ENCODE data around the gene ACAN. TPM values are rescaled to one million over a fixed set of nuclear protein-coding genes. Genes with fewer than 3 reads are reported as not detected.

Gene ACAN
- total RNA-seq, 2 experiments from 2014 or later = not detected

- Mint-ChIP-seq H3K4me1 (ENCODE audit: low read depth) (peaks cover 3% of the 10 kb centered on the region), H3K27ac (no peak overlapping the region), H3K4me3 (no peak overlapping the region), H3K27me3 (peaks cover 2% of the 10 kb centered on the region), H3K9me3 (no peaks in the 10 kb centered on the region), H3K36me3 (ENCODE audit: low read depth) (no peaks in the 10 kb centered on the region)
- no peak for ATAC-seq
- TF ChIP-seq CTCF (IDR thresholded peaks at IDR 0.05) = no peak
- POLR2A ChIA-PET = no interaction called here
- CTCF ChIA-PET = no interaction called here
- intact Hi-C loops (cut with micrococcal nuclease) = no loop called here
- no peak for DNase-seq
Observed at GRCh38 chr15:88838667-88839066, 35.4 kb downstream of the ACAN start.

GRCh38 chr15:88839146-88839545 lies 35.9 kb downstream of the ACAN start:
- DNase-seq (no peak), ATAC-seq (no peak)
- H3K4me1 Mint-ChIP-seq (ENCODE audit: low read depth) = peaks cover 3% of the 10 kb centered on the region
- no peak overlapping the region for H3K27ac Mint-ChIP-seq
- H3K27me3 Mint-ChIP-seq = peaks cover 2% of the 10 kb centered on the region
- intact Hi-C loops (cut with micrococcal nuclease) = no loop called here
- POLR2A ChIA-PET = no interaction called here
- no peak overlapping the region for H3K4me3 Mint-ChIP-seq
- TF ChIP-seq CTCF (IDR thresholded peaks at IDR 0.05) = no peak
- H3K36me3 Mint-ChIP-seq (ENCODE audit: low read depth) = no peaks in the 10 kb centered on the region
- CTCF ChIA-PET = no interaction called here
- no peaks in the 10 kb centered on the region for H3K9me3 Mint-ChIP-seq

- intact Hi-C loops (cut with micrococcal nuclease) = no loop called here
- Mint-ChIP-seq H3K36me3 (ENCODE audit: low read depth) (no peaks in the 10 kb centered on the region), H3K27ac (no peak overlapping the region), H3K27me3 (peaks cover 2% of the 10 kb centered on the region), H3K4me3 (no peak overlapping the region), H3K9me3 (no peaks in the 10 kb centered on the region), H3K4me1 (ENCODE audit: low read depth) (peaks cover 6% of the 10 kb centered on the region)
- no peak for DNase-seq
- no peak for TF ChIP-seq CTCF (IDR thresholded peaks at IDR 0.05)
- ChIA-PET CTCF (no interaction called here), POLR2A (interaction anchor here (0.5 kb wide), 1 partner anchor 77 kb away, joined by 3 read pairs; no protein-coding TSS in a partner anchor)
- no peak for ATAC-seq
Observed at GRCh38 chr15:88839961-88840360, 36.7 kb downstream of the ACAN start.

GRCh38 chr15:88841236-88841635 lies 38.0 kb downstream of the ACAN start:
- H3K4me3 Mint-ChIP-seq = no peak overlapping the region
- no peak overlapping the region for H3K27ac Mint-ChIP-seq
- H3K9me3 Mint-ChIP-seq = no peaks in the 10 kb centered on the region
- H3K4me1 Mint-ChIP-seq (ENCODE audit: low read depth) = peaks cover 9% of the 10 kb centered on the region
- POLR2A ChIA-PET = interaction anchor here (0.6 kb wide), 1 partner anchor 15 kb away, joined by 3 read pairs; no protein-coding TSS in a partner anchor
- ATAC-seq = no peak
- no peak for TF ChIP-seq CTCF (IDR thresholded peaks at IDR 0.05)
- DNase-seq = no peak
- H3K36me3 Mint-ChIP-seq (ENCODE audit: low read depth) = no peaks in the 10 kb centered on the region
- H3K27me3 Mint-ChIP-seq = peaks cover 2% of the 10 kb centered on the region
- intact Hi-C loops (cut with micrococcal nuclease) = no loop called here
- CTCF ChIA-PET = no interaction called here

GRCh38 chr15:88842156-88842555 lies 38.9 kb downstream of the ACAN start:
- Mint-ChIP-seq H3K4me1 (ENCODE audit: low read depth) (peaks cover 9% of the 10 kb centered on the region), H3K27ac (no peak overlapping the region), H3K4me3 (no peak overlapping the region), H3K36me3 (ENCODE audit: low read depth) (no peaks in the 10 kb centered on the region), H3K9me3 (no peaks in the 10 kb centered on the region), H3K27me3 (peaks cover 2% of the 10 kb centered on the region)
- DNase-seq (peak; percentile 6), ATAC-seq (no peak)
- ChIA-PET POLR2A (no interaction called here), CTCF (no interaction called here)
- intact Hi-C loops (cut with micrococcal nuclease) = no loop called here
- TF ChIP-seq CTCF (IDR thresholded peaks at IDR 0.05) = no peak

All from activated CD8-positive, alpha-beta T cell treated with anti-CD3 and anti-CD28 coated beads for 36 hours (primary cell).